DOHH2 (cell line): Measurements from ENCODE around the gene GPHN.

Source experiments
- EZH2phosphoT487 ChIP-seq: fragments of 200-600 bp; sonication (generic); IDR thresholded peaks from 2 replicates; pipeline ENCODE4 v1.6.1; 2017; ENCODE audit warnings: borderline replicate concordance, mild to moderate bottlenecking, antibody characterized with exemption, low read length, moderate library complexity, mixed read lengths
- TF ChIP-seq, protein P1 (sequence below): fragments of 200-600 bp; sonication (generic); IDR thresholded peaks from one replicate; pipeline ENCODE4 v1.5.1; 2014; ENCODE audit warnings: antibody characterized with exemption, mild to moderate bottlenecking, low read depth, low read length; ENCODE audit not compliant: poor library complexity, severe bottlenecking

DNA sequence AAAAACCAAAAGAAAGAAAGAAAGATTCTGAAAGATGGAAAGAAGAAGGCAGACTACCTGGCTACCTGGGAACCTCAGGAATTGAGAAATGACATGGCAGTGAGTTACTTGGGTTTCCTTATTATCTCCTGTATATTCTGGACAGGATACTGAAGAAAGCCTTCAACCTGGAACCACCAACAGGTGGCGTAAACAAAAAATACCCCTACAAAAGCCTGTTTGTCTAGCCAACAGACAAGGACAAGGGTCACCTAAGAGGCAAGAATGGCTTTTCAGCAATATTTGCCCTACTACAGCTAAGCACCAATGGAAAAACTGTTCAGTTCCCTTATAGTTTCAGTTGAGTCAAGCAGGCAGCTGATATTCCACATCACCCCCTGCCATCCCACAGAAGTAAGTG is 274.9 kb downstream of the GPHN start:
- TF ChIP-seq, protein P1, sequence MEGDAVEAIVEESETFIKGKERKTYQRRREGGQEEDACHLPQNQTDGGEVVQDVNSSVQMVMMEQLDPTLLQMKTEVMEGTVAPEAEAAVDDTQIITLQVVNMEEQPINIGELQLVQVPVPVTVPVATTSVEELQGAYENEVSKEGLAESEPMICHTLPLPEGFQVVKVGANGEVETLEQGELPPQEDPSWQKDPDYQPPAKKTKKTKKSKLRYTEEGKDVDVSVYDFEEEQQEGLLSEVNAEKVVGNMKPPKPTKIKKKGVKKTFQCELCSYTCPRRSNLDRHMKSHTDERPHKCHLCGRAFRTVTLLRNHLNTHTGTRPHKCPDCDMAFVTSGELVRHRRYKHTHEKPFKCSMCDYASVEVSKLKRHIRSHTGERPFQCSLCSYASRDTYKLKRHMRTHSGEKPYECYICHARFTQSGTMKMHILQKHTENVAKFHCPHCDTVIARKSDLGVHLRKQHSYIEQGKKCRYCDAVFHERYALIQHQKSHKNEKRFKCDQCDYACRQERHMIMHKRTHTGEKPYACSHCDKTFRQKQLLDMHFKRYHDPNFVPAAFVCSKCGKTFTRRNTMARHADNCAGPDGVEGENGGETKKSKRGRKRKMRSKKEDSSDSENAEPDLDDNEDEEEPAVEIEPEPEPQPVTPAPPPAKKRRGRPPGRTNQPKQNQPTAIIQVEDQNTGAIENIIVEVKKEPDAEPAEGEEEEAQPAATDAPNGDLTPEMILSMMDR = no peak
- no peak for TF ChIP-seq EZH2phosphoT487
